GM19438 (cell line): ENCODE results near the gene ATG16L1.

Source experiments
- ATAC-seq: cut with Tn5 transposase; IDR thresholded peaks from one replicate; pipeline ENCODE4 v1.9.1; 2021; ENCODE audit warnings: low read depth; ENCODE audit not compliant: unreplicated experiment

ATG16L1 gene

DNA sequence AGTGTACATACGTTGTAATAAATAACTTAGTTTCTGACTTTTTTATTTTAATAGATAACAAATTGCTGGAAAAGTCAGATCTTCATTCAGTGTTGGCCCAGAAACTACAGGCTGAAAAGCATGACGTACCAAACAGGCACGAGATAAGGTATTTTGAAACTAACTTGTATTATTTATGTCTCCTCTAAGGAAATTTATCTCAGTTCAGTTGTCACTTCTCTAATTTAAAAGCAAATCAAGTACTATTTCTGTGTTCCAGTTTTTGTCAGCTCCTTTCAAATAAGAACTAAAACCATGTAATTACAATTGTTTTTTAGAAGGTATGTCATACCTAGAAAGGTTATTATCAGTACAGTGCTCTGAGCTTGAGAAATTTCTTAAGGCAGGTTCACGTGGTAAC lies 4.6 kb downstream of the ATG16L1 start:
- no peak for ATAC-seq

DNA sequence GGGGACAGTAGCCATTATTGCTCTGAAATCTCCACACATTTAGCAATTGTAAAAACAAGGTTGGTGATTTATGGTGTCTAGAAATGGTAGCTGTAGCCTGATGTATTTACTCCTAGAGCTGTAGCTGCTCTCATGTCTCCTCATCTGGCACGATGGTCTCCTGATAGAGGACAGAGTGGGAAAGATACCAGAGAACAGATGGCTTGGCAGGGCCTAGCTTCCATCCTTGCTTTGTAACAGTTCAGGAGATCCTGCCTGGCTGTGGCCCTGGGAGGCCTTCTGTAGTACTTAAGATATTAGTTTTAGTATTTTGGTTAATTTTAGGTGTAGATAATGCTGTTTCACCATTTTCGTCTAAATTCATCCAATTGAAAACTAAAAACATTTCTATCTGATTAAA lies 6.7 kb downstream of the ATG16L1 start:
- ATAC-seq: no peak

DNA sequence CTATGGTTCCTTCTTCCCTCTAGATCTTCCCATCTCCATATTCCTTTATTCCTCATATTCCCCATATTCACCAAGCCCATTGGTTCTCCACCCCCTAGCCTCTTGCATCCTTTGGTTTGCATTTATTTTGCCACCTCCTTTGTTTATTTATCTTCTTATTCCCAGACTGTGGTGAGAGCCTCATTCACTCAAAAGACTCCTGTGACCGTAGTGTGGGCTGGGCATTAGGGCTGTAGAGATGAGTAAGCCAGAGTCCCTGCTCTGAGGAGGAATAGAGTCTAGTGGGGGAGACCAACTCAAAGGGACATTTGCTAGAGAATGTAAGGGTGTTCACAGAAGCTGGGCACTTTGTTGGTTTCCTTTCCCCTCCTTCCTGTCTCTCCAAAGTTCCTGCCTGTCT lies 8.3 kb downstream of the ATG16L1 start:
- no peak for ATAC-seq

DNA sequence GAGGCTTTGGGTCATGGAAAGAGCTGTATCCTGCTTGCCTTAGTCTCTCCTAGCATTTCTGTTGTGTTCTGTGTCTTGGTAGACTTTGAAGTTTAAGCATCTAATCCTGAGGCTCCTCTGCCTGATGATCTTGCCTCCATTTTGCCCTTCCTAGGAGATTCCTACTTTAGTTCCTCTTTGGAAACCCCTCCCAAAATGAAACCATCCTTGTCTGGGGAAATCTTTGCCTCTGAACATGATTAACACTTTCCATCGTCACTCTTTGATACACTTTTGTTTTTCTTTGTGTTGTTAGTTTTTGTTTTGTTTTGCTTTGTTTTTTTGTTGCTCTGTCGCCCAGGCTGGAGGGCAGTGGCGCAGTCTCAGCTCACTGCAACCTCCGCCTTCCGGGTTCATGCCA lies 9.2 kb downstream of the ATG16L1 start:
- ATAC-seq: no peak

DNA sequence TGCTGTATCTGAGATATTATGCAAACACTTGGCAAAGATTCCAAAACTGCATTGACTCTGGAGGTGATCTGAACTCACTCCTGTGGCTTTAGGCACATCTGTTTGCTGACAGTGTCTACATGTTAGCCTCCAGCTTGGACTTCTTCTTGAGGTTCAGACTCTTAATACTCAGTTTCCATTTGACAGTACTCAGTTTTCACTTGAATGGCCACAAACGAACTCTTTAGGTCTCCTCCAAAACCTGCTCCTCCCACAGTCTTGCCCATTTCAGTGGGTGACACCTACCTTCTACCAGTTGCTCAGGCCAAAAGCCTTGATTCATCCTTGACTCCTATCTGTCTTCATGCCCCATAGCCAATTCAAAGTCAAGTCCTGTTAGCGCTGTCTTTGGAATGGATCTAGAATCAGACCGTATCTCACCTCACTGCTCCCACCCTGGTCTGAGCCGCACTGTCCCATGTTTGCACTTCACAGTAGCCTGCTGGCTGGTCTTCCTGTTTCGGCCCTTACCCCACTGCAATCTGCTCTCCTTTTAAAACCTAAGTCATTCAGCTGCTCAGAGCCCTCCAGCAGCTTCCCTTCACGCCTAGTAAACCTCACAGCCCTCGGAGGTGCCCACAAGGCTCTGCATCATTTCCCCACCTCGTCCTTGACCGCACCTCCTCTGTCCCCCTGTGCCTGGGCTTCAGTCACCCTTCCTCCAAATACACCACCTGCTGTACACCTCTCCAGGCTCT lies 10.5 kb downstream of the ATG16L1 start:
- peak; percentile 71 for ATAC-seq

DNA sequence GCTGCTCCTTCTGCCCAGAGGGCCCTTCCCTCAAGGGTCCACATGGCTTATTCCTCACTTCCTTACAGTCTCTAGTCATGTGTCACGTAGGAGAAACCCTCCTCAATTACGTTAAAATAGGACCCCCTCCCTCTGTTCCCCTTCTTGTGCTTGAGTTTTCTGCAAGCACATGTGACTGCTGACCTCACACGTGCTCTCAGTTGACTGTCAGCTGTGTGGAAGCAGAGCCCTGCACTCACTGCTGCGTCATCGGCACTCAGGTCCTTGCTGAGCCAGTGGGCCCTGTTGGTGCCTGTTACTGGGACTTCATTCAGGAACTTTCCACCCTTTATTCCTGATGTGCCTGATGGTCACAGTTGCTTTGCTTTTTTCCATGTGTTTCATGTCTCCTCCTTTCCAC lies 11.1 kb downstream of the ATG16L1 start:
- ATAC-seq: no peak

DNA sequence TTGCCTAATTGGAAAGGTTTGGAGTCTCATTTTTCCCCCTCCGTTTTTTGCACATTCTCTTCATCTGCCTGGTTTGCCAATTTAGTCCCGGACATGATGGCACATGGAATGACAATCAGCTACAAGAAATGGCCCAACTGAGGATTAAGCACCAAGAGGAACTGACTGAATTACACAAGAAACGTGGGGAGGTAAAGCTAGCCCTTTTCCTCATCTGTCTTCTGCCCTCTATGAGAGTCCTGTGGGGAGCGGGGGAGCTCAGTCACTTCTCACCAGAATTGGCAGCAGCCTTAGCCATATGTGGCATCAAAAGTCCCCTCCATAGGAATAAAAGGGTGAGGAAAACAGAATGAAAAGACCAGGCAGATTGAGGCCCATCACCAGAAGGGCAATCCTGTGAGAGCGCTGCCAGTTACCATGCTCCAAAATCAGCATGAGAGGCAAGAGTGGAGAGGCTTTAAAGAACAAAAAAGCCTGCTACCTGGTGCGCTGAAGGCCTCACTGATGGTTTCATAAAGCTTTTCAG lies 11.6 kb downstream of the ATG16L1 start:
- no peak for ATAC-seq

DNA sequence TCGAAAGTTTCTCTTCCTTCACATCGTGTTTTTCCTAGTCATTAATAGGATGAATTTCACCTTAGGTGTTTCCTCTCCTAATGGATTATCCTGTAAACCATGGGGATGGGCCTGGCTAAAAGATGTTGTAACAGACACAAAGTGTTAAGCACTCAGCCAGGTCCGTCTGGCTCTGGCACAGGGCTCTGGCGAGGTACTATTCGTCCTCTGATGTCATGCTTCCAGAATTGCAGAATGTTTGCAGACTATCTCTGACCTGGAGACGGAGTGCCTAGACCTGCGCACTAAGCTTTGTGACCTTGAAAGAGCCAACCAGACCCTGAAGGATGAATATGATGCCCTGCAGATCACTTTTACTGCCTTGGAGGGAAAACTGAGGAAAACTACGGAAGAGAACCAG lies 13.2 kb downstream of the ATG16L1 start:
- no peak for ATAC-seq

- ATAC-seq: no peak
These were observed 14.5 kb downstream of the ATG16L1 start for GRCh38 chr2:233265899-233266431.

DNA sequence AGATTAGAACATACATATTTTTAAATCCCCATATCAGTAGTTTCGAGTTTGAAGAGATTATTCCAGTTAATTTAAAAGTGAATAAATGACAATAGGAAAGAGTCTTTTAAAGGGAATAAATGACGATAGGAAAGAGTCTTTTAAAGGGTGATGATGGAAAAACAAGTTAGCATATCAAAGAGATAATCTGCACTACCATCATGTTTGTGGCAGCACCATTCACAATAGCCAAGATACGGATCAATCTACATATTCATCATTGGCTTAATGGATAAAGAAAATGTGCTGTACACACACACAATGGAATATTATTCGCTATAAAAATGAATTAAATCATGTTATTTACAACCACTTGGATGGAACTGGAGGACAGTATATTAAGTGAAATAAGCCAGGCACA lies 15.0 kb downstream of the ATG16L1 start:
- no peak for ATAC-seq

- ATAC-seq: peak; percentile 69
These were observed 16.2 kb downstream of the ATG16L1 start for GRCh38 chr2:233267516-233268245.

GRCh38 chr2:233270366-233270765 lies 18.9 kb downstream of the ATG16L1 start:
- ATAC-seq: no peak

DNA sequence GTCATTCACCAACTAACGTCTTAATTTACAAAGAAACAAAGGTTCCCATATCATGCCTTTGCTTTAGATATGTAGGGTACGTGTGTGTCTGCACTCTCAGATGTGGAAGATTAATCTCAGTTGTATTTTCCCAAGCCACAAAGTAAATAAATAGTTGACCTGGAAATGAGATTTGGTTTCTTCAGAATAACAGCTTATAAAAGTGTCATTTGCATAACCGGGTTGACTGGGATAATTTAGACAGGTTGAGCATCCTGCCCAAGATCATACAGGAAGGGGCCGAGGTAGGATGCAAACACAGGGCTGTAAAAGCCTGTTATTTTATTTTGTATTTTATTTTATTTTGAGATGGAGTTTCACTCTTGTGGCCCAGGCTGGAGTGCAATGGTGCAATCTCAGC lies 19.5 kb downstream of the ATG16L1 start:
- no peak for ATAC-seq

GRCh38 chr2:233271693-233272092 lies 20.2 kb downstream of the ATG16L1 start:
- ATAC-seq: no peak

DNA sequence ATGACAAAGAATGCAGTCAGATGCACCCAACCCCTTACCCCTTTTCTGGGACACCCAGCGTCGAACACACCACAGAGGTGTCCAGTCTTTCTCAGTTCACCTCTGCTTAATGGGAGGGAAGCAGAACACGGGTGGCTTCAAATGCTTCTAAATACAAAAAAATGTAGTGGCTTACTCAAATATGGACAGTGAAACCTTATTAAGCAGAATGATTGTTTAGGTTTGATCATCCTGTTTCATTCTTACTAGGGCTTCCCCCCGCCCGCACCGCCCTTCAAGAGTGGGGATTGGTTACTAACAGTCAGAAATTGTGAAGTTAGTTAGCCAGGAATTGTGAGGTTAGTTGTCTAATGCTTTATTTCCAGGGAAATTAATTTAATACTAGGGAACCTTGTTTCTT lies 21.6 kb downstream of the ATG16L1 start:
- ATAC-seq: no peak

DNA sequence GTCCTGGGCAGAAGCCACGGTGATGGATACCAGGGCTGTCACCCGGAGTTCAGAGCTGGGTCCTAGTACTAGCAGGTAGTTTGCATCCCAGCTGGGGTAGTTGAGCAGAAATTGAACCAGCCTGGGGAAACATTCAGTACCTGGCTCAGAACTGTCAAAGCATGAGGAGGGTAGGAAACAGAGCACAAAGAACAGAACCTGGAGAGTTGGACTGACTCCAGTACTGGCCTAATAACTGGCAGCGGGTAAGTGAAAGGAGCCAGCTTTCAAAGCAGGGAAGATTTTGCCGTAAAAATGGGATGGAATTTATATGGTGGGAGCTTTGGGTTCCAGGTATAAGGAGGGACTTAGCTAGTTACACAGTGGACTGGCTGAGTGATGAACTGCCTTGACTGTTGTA lies 23.8 kb downstream of the ATG16L1 start:
- no peak for ATAC-seq

DNA sequence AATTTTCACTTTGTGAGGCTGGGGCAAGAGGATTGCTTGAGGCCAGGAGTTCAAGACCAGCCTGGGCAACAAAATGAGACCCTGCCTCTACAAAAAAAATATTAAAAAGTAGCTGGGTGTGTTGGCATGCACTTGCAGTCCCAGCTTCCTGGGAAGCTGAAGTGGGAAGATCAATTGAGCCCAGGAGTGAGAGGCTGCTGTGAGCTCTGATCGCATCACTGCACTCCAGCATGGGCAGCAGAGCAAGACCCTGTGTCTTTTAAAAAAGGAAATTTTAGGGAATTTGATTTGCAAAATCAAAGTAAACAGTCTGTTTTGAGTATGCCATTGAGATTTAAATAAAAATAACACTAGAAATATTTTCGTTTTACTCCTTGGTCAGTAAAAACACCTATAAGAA lies 27.4 kb downstream of the ATG16L1 start:
- no peak for ATAC-seq

DNA sequence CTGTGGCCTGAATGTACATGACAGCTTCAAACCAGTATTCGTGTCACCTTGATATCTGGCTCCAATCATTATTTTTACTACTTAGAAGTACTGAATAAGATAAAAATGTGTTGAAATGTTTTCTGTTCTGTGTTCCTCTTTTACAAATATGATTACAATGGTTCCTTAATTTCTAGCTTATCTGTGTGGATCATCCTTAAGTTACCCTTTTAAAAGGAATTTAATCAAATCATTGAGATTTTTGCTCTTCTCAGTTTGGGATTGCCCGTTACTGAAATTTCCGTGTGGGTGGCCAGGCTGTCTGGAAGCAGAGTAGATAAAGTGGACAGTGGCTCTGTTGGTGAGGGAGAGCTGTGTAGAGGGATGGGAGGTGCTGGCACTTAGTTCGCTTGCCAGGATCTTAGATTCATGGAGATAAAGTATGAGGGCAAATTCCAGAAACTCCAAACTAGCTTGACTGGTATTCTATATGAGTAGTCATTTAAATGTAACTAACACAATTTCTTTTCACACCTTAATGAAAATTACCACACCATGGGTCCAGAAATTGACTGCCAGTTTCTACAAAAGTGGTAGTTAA lies 28.7 kb downstream of the ATG16L1 start:
- no peak for ATAC-seq

- no peak for ATAC-seq
These were observed 30.1 kb downstream of the ATG16L1 start for GRCh38 chr2:233281553-233281952.

DNA sequence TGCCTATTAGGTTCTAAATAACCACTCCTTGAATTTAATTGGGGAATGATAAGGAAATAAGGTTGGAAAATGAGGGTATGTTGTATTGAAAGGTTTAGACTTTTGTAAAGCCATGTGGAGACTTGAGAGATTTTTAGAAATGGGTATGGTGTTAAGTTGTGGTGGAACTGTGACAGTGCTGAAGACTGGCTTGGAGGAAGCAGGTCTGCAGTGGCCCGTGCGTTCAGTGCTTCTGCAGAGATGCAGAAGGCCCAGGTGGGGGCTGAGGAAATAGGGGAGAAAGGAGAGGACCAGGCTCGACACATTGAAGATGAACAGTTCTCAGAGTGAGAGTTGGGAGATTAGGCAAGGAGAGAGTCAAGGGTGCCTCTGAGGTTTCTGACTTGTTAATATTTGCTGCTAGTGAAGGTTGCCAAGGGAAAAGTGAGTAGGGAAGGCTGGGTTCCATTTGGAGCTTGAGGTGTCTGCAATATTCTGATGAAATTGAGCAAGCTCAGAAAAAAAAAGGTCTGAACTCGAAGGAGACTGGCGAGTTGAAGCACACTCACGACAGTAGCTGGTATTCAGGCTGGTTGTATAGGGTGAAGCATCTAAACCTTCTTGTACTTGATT lies 30.6 kb downstream of the ATG16L1 start:
- ATAC-seq: no peak

GRCh38 chr2:233285921-233286320 lies 34.4 kb downstream of the ATG16L1 start:
- no peak for ATAC-seq
